COR-L47 (cell line): ENCODE measurements around the gene IFITM1.
"Not testable (repeated sequence)": the region's sequence is repeated elsewhere in the genome, so short reads cannot be mapped to it uniquely, and the experiment has no call there.

ENCODE experiments used
- DNase-seq: peaks from one replicate; lab custom pipeline; 2025; lab: John Stamatoyannopoulos, UW

The IFITM1 gene

DNA sequence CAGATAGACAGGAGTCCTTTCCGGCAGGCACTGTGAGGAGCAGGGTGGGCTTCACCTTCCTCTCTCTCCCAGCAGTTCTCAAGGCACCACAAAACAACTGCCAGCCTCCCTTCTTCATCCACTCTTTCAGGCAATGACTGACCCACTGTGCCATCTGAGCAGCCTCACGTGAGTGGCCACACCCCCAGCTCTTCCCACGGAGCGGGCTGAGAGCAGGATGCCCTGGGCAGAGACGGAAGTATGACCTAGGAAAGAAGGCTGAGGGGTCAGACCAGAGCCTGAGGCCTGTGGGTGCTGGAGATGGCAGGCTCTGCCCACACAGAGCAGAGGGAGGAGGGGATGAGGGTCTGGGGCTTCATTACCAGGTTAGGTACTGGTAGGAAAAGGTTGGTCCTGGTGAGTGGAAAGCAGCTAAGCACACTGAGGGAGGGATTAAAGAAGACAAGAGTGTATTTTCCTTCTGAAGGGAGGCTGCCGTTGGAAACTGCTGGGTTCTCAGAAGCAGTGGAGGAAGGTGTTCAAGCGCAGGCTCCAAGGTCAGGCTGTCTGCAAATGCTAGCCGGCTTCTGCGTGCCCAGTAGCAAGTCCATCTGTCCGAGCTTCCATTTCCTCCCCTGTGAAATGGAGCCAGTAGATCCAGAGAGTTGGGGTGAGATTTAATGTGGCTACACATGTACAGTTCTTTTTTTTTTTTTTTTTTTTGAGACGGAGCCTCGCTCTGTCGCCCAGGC lies 31.0 kb upstream of the IFITM1 start:
- no peak for DNase-seq

DNA sequence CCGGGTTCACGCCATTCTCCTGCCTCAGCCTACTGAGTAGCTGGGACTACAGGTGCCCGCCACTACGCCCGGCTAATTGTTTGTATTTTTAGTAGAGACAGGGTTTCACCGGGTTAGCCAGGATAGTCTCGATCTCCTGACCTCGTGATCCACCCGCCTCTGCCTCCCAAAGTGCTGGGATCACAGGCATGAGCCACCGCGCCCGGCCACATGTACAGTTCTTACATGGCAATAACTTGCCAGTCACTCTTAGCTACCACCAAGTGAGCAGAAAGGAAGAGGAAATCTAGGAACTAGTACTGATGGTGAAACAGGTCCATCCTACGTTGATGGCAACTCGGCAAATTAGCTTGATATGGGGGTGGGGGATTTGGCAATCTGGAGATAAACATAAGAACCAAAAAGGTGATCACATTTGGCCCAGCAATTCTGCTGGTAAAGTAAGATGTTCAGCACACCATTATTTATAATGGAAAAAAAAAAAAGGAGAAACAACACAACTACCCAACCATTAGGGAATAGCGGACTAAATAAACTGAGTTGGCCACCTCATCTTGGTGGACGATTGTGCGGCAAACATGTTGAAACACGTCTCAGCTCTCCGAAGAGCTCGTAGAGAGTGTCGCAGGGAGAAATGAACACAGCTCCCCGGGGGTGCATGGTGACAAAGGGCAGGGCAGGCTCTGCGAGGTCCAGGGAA lies 30.3 kb upstream of the IFITM1 start:
- DNase-seq: no peak

DNA sequence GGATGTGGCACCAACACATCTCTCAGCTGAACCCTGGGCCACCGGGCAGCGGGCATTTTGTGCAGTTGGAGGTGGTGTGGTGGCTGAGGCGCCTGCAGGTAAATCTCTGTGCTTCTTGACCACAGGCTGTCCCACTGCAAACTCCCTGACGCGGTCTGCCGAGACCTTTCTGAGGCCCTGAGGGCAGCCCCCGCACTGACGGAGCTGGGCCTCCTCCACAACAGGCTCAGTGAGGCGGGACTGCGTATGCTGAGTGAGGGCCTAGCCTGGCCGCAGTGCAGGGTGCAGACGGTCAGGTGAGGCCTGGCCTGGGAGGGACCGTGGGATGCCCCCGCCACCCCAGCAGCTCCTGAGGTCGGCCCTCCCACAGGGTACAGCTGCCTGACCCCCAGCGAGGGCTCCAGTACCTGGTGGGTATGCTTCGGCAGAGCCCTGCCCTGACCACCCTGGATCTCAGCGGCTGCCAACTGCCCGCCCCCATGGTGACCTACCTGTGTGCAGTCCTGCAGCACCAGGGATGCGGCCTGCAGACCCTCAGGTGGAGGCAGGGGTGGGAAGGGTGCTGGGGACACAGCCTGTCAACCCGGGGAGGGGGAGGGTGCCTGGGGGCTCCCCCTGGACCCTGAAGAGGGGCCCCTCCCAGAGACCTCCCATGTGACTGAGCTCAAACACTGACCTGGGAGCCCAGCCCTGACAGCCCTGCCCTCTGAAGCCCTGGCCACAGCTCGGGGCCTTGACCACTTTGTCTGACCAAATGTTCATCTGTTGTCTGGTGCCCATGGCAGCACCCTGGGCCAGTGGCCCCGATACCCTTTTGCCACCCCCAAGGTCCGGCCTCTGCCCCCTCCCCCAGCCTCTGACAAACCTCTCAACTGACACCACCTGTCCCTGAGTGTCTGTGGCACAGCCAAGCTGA lies 29.5 kb upstream of the IFITM1 start:
- DNase-seq: no peak

DNA sequence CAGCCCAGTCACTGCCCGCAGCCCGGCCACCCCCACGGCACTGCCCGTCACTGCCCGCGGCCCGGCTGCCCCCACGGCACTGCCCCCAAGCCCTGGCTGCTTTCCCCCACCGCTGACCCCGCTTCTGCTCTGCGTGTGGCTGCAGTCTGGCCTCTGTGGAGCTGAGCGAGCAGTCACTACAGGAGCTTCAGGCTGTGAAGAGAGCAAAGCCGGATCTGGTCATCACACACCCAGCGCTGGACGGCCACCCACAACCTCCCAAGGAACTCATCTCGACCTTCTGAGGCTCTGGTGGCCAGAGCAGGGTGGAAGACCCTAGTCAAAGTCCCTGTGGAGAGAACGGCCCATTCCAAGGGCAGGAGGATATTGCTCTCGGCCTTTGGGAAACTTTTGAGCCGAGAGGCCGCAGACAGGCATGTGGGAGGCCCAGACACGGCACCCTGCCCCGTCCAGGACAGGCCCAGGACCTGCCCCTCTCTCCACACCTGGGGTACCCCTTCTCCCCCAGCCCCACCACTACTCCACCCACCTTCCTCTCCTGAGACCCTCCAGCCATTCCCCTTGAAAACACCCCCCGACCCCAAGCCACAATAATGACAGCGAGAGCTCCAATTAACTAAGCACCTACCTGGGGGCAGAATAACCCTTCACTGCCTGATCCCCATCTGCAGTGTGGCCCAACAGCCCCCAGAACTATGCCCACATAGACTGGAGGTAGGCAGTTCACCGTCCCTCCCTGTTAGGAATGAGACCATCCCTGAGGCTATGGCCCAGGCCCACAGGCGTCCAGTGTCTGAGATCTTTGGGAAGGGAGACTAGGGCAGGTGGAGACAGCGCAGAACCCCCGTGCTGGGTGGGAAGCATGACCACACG lies 28.6 kb upstream of the IFITM1 start:
- no peak for DNase-seq

DNA sequence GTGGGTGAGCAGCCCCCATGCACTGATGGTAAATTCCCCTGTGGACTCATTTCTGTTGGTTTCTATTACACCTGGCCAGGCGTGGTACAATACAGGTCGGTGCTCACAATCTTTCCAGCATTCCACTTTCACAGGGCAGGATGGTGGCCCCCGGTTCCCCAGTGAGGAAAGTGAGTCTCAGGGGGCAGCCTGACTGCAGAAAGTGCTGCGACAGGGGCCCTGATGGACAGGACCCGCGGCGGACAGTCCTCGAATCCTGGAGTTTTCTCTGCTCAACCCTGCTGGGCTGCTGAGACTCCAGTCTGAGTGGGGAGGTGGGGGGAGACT lies 28.0 kb upstream of the IFITM1 start:
- DNase-seq: no peak

DNA sequence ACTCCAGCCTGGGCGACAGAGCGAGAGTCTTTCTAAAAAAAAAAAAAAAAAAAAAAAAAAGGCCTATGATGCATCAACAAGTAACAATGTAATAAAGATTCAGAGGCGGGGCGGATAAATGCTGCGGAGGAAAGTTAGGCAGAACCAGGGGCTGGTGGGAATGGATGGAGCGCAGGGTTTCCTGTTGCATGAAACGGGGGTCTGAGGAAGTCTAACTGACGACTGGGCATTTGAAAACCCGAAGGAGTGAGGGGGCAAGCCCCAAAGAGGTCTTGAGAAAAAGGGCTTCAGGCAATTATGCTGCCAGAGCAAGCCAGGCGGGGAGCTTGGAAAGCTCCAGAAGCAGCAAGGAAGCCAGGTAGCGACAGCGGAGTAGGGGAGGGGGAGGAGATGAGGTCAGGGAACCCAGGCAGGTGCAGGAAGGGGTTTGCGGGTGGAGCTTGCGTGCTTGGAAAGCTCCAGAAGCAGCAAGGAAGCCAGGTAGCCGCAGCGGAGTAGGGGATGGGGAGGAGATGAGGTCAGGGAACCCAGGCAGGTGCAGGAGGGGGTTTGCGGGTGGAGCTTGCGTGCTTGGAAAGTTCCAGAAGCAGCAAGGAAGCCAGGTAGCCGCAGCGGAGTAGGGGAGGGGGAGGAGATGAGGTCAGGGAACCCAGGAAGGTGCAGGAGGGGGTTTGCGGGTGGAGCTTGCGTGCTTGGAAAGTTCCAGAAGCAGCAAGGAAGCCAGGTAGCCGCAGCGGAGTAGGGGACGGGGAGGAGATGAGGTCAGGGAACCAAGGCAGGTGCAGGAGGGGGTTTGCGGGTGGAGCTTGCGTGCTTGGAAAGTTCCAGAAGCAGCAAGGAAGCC lies 26.6 kb upstream of the IFITM1 start:
- not testable (repeated sequence) for DNase-seq

DNA sequence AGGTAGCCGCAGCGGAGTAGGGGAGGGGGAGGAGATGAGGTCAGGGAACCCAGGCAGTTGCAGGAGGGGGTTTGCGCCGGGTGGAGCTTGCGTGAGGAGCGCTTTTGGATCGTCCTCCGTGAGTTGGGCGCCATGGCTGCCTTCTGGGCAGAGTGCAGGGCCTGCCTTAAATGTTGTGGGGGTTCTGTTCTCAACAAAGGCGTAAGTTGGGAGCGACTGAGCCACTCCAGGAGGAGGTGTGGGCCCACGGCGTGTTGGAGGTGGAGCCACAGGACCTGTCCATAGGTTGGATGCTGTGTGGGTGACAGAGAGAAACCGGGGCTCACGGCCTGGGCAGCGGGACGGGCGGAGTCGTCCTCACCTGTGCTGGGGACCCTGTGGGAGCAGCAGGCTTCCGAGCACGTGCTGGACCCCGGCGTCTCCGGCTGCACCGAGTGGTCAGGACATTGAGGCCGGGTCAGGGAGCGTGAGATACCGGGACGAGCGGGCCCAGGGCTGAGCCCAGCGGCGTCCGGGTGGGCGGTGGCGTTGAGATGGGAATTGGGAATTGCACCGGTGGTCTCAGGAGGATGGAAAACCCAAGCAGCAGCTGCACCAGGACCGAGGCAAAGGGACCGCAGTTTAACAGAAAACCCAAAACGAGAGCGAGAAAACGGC lies 25.9 kb upstream of the IFITM1 start:
- no peak for DNase-seq

DNA sequence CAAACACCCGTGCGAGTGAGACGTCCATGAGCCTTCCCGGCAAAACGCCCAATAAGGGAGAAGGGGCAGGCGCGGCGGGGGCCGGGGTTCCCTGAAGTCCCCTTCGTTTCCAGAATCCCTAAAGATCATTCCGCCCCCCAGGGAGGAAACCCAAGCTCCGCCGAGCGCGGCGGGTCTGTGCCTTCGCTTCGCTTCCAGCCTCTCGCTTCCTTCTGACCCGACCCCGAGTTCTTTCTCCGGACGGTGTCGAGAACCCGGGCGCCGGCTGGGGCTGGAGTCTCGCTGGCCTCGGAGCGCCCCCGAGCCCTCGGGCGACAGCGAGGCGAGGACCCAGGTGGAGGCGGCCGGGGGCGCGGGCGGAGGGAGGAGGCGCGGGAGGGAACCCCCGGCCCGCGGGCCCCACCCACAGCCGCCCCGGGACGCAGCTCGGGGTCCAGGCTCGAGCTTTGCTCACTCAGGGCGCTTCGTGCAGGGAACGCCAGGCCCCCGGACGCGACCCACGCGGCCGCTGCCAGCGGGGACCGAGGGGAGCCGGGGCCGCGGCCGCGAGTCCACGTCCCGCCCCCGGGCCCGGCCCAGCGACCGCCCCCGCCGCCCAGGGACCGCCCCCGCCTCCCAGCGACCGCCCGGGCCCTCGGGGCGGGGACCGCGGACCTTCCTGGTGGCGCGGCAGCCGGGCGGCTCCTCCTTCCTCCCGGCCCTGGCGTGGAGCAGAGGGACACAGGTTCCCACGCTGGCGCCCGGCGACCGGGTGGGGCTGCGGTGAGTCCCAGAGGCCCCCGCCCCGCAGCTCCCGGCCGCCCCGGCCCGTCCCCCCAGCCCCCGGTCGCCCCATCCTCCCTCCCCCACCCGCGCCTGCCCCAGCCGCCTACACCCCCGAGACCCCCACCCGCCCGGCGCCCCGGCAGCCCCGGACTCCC lies 25.1 kb upstream of the IFITM1 start, which contains the start of gene PGGHG:
Gene PGGHG, plus strand, starts transcription at position 649 of the 920 bp plus-strand sequence. CDS start 691 bp downstream, outside the sequence.
- no peak for DNase-seq

DNA sequence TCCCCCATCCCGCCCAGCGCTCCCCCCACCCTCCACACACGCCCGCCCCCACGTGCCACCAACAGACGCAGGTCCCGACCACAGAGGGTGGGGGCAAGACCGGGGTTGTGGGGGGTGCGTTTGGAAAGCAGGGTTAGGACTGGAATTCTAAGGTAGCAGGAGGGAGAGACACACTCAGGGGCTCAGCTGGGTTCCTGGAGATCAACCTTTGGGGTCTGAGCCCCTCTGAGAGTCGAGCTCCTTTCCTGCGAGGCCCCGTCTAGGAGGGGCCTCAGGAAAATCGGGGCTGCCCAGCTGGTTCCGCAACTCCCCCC lies 24.5 kb upstream of the IFITM1 start:
- DNase-seq: no peak

DNA sequence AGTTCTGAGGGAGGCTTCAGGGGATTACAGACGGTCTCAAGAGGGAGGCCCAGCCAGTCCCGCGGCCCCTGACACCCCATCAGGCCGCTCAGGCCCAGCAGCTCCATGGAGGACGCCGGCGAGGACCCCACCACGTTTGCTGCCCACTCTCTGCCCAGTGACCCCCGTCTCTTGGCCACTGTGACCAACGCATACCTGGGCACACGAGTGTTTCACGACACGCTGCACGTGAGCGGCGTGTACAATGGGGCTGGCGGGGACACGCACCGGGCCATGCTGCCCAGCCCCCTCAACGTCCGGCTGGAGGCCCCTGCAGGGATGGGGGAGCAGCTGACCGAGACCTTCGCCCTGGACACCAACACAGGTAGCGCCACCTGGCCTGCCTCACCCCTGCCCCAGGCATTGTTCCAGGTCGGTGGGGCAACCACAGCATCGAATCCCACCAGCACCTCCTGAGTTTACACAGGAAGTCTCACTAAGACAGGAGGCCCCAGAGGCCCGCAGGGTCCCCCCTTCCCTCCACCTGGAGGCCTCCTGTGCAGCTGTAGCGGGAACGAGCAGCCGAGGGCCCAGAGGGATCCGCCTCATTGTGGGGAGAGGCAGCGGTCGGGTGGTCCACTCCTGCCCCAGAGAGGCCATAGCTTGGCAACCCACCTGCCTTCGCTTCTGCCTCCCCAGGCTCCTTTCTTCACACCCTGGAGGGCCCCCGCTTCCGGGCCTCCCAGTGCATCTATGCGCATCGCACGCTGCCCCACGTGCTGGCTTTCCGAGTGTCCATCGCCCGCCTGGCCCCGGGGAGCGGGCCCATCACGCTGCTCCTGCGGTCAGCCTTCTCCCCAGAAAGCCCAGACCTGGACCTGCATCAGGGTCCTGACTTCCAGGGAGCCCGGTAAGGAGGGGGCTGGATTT lies 23.9 kb upstream of the IFITM1 start:
- no peak for DNase-seq

DNA sequence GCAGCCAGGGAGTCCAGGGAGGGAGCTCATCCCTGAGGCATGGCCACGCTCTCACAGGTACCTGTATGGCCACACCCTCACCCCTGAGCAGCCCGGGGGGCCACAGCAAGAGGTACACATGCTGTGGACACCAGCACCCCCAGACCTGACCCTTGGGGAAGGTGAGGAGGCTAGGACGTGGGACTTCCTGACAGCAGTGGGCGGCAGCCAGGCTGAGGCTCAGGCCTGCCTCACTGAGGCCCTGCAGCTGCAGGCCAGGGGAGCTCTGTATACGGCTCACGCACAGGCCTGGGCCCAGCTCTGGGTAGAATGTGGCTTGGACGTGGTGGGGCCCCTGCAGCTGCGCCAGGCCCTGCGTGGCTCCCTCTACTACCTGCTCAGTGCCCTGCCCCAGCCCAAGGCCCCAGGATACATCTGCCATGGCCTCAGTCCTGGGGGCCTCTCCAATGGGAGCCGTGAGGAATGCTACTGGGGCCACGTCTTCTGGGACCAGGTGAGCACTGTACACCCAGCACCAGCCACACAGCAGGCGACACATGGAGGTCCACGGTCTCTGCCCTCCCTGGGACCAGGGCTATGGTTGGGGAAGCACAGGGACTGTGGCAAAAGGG lies 23.1 kb upstream of the IFITM1 start:
- DNase-seq: no peak

DNA sequence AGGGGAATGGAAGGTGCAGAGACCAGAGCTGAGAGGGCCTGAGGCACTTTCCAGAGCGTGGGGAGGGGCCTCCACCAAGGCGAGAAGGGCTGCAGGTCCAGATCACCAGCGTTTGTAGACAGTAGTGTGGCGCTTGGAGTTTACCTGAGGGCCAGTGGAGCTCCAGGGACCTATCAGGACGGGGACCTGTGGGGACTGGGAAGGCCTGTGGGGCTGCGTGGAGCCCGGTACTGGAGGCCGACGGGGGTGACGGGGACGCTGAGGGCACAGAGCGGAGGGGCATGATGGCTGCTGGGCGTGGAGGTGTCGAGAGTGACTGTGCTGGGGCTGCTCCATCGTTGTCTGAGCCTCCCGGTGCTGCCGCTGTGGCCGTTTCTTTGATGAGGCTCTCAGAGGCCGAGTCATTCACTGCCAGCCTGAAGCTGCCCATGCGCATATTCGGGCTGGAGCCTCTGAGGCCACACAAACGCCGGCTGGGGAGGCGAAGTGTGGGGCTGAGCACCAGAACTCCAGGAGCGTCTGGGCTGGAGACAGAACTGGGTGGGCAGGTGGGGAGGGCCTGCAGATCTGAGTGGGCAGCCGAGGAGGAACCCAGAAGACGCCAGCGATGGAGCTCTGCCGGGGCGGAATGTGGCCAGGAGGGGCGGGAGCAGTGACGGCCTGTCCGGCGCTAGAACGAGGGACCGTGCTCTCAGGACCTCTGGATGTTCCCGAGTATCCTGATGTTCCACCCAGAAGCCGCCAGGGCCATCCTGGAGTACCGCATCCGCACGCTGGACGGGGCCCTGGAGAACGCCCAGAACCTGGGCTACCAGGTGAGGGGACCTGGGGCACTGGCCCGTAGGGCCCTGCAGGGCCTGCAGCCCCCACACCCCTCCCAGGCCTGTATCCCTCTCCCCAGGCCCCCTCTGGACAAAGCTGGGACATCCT lies 22.3 kb upstream of the IFITM1 start:
- DNase-seq: no peak

DNA sequence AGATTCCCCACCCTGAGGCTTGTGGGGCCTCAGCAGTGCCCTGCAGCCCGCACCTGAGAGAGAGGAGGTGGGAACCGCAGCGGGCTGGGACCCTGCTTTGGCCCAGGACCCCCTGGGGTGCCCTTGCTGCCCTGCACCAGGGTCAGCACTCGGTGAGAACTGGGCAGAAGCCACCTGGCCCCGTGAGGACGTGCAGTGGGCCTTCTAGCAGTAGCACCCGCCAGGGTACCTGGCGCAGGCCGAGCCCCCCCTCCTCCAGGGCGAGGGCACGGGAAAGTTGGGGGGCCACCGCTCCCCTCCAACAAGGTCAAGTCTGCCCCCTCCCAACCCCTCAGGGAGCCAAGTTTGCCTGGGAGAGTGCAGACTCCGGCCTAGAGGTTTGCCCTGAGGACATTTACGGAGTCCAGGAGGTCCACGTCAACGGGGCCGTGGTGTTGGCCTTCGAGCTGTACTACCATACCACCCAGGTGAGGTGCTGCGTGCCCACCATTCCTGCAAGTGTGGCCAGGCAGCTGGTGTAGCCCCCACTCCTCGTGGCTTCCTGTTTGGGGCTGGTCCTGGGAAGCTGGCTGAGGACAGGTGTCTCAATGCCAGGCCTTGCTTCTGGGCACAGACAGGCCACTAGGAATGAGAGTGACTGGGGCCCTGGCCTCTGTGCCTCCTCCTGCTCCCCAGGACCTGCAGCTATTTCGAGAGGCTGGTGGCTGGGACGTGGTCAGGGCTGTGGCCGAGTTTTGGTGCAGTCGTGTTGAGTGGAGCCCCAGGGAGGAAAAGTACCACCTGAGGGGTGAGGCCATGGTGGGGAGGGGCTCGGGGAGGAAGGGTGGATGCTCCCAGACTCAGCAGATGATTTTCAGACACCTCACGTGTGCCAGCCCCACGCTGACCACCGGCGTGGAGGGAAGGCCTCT lies 21.4 kb upstream of the IFITM1 start:
- no peak for DNase-seq

DNA sequence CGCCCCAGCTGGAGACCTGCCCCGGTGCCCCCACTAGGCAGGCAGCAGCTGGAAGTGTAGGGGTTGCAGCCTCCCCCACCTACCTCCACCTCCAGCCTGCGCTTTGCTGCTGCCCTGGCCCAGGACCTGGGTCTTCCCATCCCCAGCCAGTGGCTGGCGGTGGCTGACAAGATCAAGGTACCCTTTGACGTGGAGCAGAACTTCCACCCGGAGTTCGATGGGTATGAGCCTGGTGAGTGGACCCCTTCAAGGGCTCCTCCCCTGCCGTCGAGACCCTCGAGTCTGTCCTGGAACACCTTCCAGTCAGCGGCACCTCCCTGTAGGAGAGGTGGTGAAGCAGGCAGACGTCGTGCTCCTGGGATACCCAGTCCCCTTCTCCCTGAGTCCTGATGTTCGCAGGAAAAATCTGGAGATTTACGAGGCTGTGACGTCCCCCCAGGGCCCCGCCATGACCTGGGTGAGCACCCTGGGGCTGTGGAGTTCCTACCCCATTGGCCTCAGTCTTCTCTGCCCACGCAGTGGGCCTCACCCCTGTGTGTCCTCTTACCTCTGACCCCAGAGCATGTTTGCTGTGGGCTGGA lies 20.5 kb upstream of the IFITM1 start:
- no peak for DNase-seq
